Esophagus (tissue), 2 donors: ENCODE measurements around the gene CCDC77. TPM values are rescaled to one million over a fixed set of nuclear protein-coding genes. Genes with fewer than 3 reads are reported as not detected.

ENCODE experiments used
- H3K27ac ChIP-seq, 2 donors: one replicate each; pipeline ENCODE4 v1.5.1; 2013; ENCODE audit warnings: low read depth in 2 of 2, mild to moderate bottlenecking in 2 of 2, inconsistent platforms in 1 of 2, low read length in 1 of 2, moderate library complexity in 1 of 2
- H3K27me3 ChIP-seq, 2 donors: one replicate each; pipeline ENCODE4 v1.6.1; 2013; ENCODE audit warnings: low read length in 2 of 2, control low read depth in 1 of 2, mild to moderate bottlenecking in 1 of 2; ENCODE audit not compliant: insufficient read depth in 2 of 2, control insufficient read depth in 1 of 2
- H3K36me3 ChIP-seq, 2 donors: one replicate each; pipeline ENCODE4 v1.6.1; 2013; ENCODE audit warnings: low read length in 1 of 2; ENCODE audit not compliant: control insufficient read depth in 2 of 2, insufficient read depth in 2 of 2
- H3K4me1 ChIP-seq, 2 donors: one replicate each; pipeline ENCODE4 v1.6.1; 2013; ENCODE audit warnings: low read length in 1 of 2; ENCODE audit not compliant: control insufficient read depth in 2 of 2, insufficient read depth in 2 of 2
- H3K4me3 ChIP-seq, 2 donors: one replicate each; pipeline ENCODE4 v1.5.1; 2013; ENCODE audit warnings: low read length in 2 of 2, mild to moderate bottlenecking in 2 of 2, low read depth in 1 of 2, moderate library complexity in 1 of 2
- H3K9me3 ChIP-seq, 2 donors: one replicate each; pipeline ENCODE4 v1.6.1; 2013; ENCODE audit warnings: mild to moderate bottlenecking in 2 of 2, low read depth in 1 of 2, low read length in 1 of 2, moderate library complexity in 1 of 2; ENCODE audit not compliant: control insufficient read depth in 2 of 2, insufficient read depth in 1 of 2
- WGBS, 2 donors: extraction: QIAGEN DNeasy Blood & Tissue Kit; methylation state at CpG; one replicate each; pipeline ENCODE4 v1.1.7; 2013; 5-methylcytosine and 5-hydroxymethylcytosine counted together
- polyA plus RNA-seq, 2 donors: library from polyadenylated mRNA; stranded (reverse); fragments of 200-250 nt; gene quantifications; one replicate each; pipeline ENCODE4 v1.2.3, GENCODE V29; 2013
- donor health status: healthy with polysubstance abuse.
- donor health status: Bipolar disorder and iron deficiency.

Gene CCDC77
- polyA plus RNA-seq, 2 donors, result 4.7 to 4.8 TPM

DNA sequence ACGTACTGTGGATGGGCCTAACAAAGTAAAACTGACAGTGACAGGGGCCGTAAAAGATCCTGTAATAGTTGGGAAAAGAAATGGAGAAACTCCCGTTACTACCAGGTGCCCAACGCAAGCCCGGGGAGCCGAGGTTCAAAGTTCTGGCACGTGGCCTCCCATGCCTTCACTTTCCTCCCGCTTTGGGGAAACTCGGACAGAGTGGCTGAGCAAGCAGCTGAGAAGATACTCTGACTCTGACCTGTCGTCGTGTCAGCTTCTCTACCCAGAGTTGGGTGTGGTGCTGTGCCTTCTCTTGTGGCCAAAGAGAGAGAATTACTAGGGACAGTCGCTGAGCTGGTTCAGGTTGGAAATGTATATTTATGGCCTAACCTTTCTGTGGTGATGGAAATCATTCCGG is 60.0 kb downstream of the CCDC77 start:
- WGBS, 2 donors, result 68 to 79% methylated on average over 13 of the region's 13 CpGs
- H3K4me3 ChIP-seq, result peak overlapping the region in 1 of 2 donors; percentile 58

DNA sequence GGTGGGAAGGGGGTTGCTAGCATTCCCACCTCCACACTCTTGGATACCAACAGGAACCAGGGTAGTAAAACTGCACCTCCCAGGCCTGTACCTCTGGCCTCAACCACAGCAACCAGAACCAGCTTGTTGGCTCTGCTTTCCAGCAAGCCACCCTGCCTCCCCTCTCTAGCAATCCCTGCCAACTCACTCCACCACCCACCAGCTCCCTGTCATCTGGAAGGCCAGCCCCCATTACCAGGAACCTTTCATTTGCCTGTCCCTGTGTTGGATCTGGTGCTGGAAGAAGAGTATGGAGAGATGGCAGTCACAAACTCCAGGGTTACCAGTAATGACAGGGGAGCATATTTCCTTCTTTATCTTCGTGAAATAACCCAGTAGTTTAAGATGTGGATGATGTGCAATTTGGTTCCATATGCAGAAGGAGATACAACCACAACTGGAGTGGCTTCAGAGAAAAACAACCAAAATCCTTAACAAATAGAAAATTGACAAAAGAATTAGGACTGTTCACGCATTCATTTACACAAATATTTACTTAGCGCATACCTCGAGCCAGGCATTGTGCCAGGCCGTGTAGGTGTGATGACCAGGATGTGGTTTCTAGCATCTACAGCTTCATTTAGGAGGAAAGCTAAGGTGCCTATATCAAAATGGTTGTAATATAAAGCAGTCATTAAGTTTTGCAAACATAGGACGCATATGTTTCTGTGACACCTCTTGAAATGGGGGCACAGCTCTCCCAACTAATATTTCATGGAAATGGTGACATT is 61.7 kb downstream of the CCDC77 start:
- no peaks in the 10 kb centered on the region for H3K36me3 ChIP-seq
- H3K4me1 ChIP-seq, result peaks cover 2 to 3% of the 10 kb centered on the region in 2 donors
- WGBS, 2 donors, result 51 to 57% methylated on average over 6 of the region's 6 CpGs
- peaks cover 0 to 4% of the 10 kb centered on the region in 2 donors for H3K27me3 ChIP-seq
- no peak overlapping the region for H3K27ac ChIP-seq
- no peak overlapping the region for H3K4me3 ChIP-seq
- no peaks in the 10 kb centered on the region for H3K9me3 ChIP-seq

More for the DNA sequence above, 60.0 kb downstream of the CCDC77 start:
- Histone ChIP-seq H3K27me3 (peaks cover 0 to 4% of the 10 kb centered on the region in 2 donors), H3K27ac (no peak overlapping the region), H3K36me3 (no peaks in the 10 kb centered on the region), H3K9me3 (no peaks in the 10 kb centered on the region), H3K4me1 (peaks cover 2 to 3% of the 10 kb centered on the region in 2 donors)

DNA sequence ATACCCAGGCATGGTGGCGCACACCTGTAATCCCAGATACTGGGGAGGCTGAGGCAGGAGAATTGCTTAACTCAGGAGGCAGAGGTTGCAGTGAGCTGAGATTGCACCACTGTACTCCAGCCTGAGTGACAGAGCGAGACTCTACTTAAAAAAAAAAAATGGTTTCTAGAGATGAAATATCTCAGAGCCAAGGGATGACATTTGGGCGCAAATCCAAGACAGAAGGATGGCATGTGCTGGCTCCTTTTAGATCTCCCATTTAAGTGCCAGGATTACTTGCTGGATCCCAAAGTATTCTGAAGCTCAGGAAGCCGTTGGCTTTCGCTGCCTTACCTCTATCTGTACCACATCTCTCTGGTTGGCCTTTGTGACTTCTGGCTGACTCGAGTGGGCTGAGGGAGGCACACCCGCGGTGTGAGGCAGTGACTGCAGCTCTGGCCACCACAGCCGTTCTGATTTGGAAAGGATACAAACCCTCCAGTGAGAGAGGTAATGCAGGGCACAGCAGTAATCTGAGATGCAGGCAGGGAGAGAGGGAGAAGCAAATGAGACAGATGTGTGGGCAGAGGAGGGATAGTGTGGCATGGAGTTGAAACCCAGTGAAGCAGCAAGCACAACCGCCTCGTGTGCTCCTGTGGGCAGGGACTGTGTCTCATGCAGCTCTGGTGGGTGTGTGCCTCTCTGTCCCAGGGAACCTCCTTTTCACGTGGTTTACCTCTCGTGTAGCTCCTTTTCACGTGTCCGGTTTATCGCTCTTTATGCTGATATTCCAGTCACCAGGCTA is 63.2 kb downstream of the CCDC77 start:
- 68 to 70% methylated on average over 16 of the region's 16 CpGs for WGBS, 2 donors
- Histone ChIP-seq H3K27ac (no peak overlapping the region), H3K36me3 (no peaks in the 10 kb centered on the region), H3K4me1 (peaks cover 0 to under 1% of the 10 kb centered on the region in 2 donors), H3K9me3 (no peaks in the 10 kb centered on the region), H3K27me3 (peaks cover 0 to 4% of the 10 kb centered on the region in 2 donors), H3K4me3 (no peak overlapping the region)

DNA sequence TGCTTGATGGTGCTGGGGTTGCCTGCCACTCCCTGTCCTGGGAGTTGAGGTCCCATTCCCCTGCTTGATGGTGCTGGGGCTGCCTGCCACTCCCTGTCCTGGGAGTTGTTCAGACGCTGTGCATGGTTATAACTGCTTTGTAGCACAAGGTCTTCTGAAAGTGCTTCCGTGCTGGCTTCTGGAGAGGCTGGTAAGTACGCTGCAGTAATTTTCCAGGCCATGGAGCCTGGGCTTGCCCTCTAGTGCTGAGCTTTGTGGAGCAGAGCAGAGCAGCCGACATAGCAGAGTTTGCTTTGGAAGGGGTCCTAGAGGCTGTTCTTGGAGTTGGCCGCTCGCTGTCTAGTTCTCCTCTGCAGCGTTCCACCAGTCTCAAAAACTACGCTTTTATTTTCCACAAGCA is 64.6 kb downstream of the CCDC77 start:
- no peaks in the 10 kb centered on the region for H3K4me1 ChIP-seq
- 88 to 90% methylated on average over 8 of the region's 8 CpGs for WGBS, 2 donors
- H3K4me3 ChIP-seq, result no peak overlapping the region
- H3K27ac ChIP-seq, result no peak overlapping the region
- H3K36me3 ChIP-seq, result no peaks in the 10 kb centered on the region
- H3K27me3 ChIP-seq, result peaks cover 0 to 2% of the 10 kb centered on the region in 2 donors
- no peaks in the 10 kb centered on the region for H3K9me3 ChIP-seq

DNA sequence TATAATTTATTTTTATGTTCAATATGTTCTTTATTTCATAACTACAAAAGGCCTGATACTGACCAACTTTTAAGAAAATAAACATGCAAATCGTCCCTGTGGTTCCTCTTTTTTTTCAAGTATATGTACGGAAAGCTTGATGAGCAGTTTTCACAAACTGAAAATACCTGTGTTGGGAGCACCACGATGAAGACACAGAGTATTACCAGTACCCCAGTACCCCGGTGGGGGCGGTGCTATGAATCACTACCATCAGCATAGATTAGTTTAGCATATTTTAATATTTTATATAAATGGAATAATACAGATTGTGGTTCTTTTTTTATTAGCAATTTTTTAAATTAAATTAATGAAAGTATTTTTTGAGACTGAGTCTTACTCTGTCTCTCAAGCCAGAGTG is 65.3 kb downstream of the CCDC77 start:
- Histone ChIP-seq H3K27me3 (no peaks in the 10 kb centered on the region), H3K27ac (no peak overlapping the region), H3K36me3 (no peaks in the 10 kb centered on the region), H3K4me1 (no peaks in the 10 kb centered on the region), H3K4me3 (no peak overlapping the region), H3K9me3 (no peaks in the 10 kb centered on the region)
- 83 to 92% methylated on average over 5 of the region's 5 CpGs for WGBS, 2 donors

DNA sequence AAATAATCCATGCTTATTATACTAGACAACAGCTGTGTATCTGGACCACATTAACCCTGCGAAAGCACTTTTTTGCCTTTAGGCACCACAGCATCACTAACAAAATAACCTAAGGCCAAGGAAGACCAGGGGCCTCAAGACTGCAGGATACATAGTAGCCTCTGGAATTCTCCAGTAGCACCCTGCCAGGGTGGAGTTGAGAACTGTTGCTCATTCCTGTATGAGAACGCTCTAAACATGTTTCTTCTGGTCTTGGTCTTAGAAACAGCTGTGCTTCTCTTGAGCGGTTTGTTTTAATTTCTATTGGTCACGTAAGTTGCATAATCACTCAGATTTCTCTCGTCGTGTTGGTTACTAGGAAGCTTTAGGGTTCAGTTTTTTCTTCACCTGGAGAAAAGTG is 66.1 kb downstream of the CCDC77 start:
- H3K4me1 ChIP-seq, result no peaks in the 10 kb centered on the region
- H3K27me3 ChIP-seq, result no peaks in the 10 kb centered on the region
- H3K9me3 ChIP-seq, result no peaks in the 10 kb centered on the region
- H3K4me3 ChIP-seq, result no peak overlapping the region
- WGBS, 2 donors, result 72 to 79% methylated on average over 6 of the region's 6 CpGs
- H3K27ac ChIP-seq, result no peak overlapping the region
- no peaks in the 10 kb centered on the region for H3K36me3 ChIP-seq

DNA sequence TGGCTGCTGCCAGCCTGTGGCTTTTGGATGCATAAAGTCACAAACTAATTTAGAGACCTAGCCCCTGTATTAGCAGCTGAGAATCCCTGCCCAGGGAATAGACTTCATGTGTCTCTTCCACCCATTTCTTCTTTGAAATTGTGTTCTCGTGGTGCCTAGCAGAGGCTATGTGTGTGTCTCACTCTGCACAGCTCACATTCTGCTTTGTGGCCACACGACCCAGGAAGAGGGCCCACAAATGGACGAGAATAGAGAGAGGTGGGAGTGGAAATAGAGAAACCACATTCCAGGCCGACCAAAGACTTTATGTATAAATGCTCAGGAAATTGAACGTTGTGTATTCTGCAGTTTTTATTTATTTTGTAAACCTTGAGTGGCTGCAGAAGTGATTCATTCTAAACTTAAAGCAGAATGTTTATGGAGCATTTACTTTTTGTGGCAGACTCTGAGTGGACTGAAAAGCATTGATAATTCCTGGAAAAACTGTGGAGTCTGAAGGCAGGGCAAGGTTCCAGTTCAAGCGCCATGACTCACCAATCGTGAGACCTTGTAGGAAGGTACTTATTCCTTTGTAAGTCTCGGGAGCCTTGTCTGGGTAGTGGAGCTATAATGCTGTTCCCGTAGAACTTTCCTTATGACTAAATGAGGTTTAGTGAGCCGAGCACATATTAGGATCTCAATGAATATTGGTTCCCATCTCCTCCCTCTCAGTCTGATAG is 67.4 kb downstream of the CCDC77 start:
- Histone ChIP-seq H3K4me3 (no peak overlapping the region), H3K27me3 (no peaks in the 10 kb centered on the region), H3K9me3 (no peaks in the 10 kb centered on the region), H3K4me1 (no peaks in the 10 kb centered on the region), H3K27ac (no peak overlapping the region), H3K36me3 (no peaks in the 10 kb centered on the region)
- 59 to 60% methylated on average over 10 of the region's 10 CpGs for WGBS, 2 donors

DNA sequence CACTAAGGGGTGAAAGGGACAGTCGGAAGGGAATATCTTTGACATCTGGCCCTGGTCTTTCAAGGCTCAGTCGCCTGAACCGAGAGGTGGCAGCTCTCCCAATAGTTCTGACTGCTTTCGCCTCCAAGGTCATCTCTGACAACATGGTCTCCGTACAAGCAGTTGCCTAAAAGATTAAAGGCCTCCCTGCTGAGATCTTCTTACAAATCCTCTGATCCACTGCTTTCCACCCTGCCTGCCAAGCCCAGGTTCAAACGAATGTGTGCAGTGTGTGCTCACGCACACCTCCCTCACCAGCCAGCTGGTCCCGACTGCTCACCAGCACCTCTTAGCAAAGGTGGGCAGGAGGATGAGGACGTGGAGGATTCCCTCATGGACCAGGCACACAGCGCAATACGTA is 68.7 kb downstream of the CCDC77 start:
- 69 to 75% methylated on average over 11 of the region's 11 CpGs for WGBS, 2 donors
- H3K27ac ChIP-seq, result no peak overlapping the region
- H3K4me3 ChIP-seq, result no peak overlapping the region
- no peaks in the 10 kb centered on the region for H3K27me3 ChIP-seq
- no peaks in the 10 kb centered on the region for H3K9me3 ChIP-seq
- no peaks in the 10 kb centered on the region for H3K36me3 ChIP-seq
- H3K4me1 ChIP-seq, result no peaks in the 10 kb centered on the region

DNA sequence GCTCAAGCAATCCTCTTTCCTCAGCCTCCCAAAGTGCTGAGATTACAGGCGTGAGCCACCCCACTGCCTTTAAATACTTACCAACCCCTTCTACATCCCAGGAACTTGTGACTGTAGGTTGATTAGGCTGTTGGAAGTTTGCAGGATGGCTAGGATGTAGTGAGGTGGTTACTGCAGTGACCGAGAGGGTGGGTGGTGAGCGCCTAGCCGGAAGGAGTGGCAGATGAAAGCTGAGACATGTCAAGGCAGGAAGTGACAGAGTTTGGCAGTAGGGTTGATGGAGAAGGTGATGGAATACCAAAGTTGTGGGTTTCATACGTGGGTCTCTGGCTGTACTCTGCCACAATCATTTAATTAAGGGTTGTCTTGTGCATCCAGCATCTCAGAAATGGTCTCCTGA is 71.8 kb downstream of the CCDC77 start:
- Histone ChIP-seq H3K4me1 (no peaks in the 10 kb centered on the region), H3K36me3 (no peaks in the 10 kb centered on the region), H3K9me3 (no peaks in the 10 kb centered on the region), H3K4me3 (no peak overlapping the region), H3K27me3 (no peaks in the 10 kb centered on the region), H3K27ac (no peak overlapping the region)
- WGBS, 2 donors, result 78 to 85% methylated on average over 5 of the region's 5 CpGs
